GM23248 (cell line): Measurements from ENCODE around the gene ADGRD1. TPM values are rescaled to one million over a fixed set of nuclear protein-coding genes. Genes with fewer than 3 reads are reported as not detected.

ENCODE experiments used
- DNase-seq: peaks from one replicate; pipeline ENCODE4 v3.0.0-alpha.2; 2015
- H2AFZ ChIP-seq: fragments of 200-600 bp; sonication (generic); 2 replicates; pipeline ENCODE4 v1.6.1; 2016; ENCODE audit warnings: antibody characterized with exemption
- H3F3A ChIP-seq: fragments of 200-600 bp; sonication (generic); 2 replicates; pipeline ENCODE4 v1.6.1; 2016; ENCODE audit warnings: mild to moderate bottlenecking, antibody characterized with exemption, mixed run types; ENCODE audit not compliant: insufficient read depth
- H3K27ac ChIP-seq: fragments of 200-600 bp; sonication (generic); 2 replicates; pipeline ENCODE4 v1.5.1; 2016; ENCODE audit warnings: mild to moderate bottlenecking
- H3K27me3 ChIP-seq: fragments of 200-600 bp; sonication (generic); replicated peaks from 2 replicates; pipeline ENCODE4 v1.6.1; 2016; ENCODE audit warnings: mild to moderate bottlenecking; ENCODE audit not compliant: insufficient read depth
- H3K36me3 ChIP-seq: fragments of 200-600 bp; sonication (generic); 2 replicates; pipeline ENCODE4 v1.6.1; 2016; ENCODE audit warnings: low read depth, mild to moderate bottlenecking
- H3K4me1 ChIP-seq: fragments of 200-600 bp; sonication (generic); 2 replicates; pipeline ENCODE4 v1.6.1; 2016; ENCODE audit warnings: mild to moderate bottlenecking; ENCODE audit not compliant: insufficient read depth
- H3K4me2 ChIP-seq: fragments of 200-600 bp; sonication (generic); one replicate; pipeline ENCODE4 v1.6.1; 2016; ENCODE audit warnings: mild to moderate bottlenecking; ENCODE audit not compliant: unreplicated experiment
- H3K4me3 ChIP-seq: fragments of 200-600 bp; sonication (generic); 2 replicates; pipeline ENCODE4 v1.5.1; 2016; ENCODE audit warnings: mild to moderate bottlenecking
- H3K79me2 ChIP-seq: fragments of 200-600 bp; sonication (generic); 2 replicates; pipeline ENCODE4 v1.6.1; 2016; ENCODE audit warnings: mild to moderate bottlenecking; ENCODE audit not compliant: insufficient read depth
- H3K9ac ChIP-seq: fragments of 200-600 bp; sonication (generic); 2 replicates; pipeline ENCODE4 v1.6.1; 2016; ENCODE audit warnings: mild to moderate bottlenecking
- H3K9me2 ChIP-seq: fragments of 200-600 bp; sonication (generic); 2 replicates; pipeline ENCODE4 v1.6.1; 2016; ENCODE audit warnings: mixed run types, mild to moderate bottlenecking, moderate library complexity; ENCODE audit not compliant: insufficient read depth
- H3K9me3 ChIP-seq: fragments of 200-600 bp; sonication (generic); one replicate; pipeline ENCODE4 v1.6.1; 2017; ENCODE audit warnings: low read depth
- H4K20me1 ChIP-seq: fragments of 200-600 bp; sonication (generic); 2 replicates; pipeline ENCODE4 v1.6.0; 2016; ENCODE audit not compliant: insufficient read depth
- EZH2 ChIP-seq: fragments of 200-600 bp; sonication (generic); IDR thresholded peaks from 2 replicates; pipeline ENCODE4 v1.6.1; 2018; ENCODE audit warnings: antibody characterized with exemption, mild to moderate bottlenecking; ENCODE audit not compliant: insufficient read depth, poor library complexity, severe bottlenecking
- EZH2phosphoT487 ChIP-seq: fragments of 200-600 bp; sonication (generic); IDR thresholded peaks from 2 replicates; pipeline ENCODE4 v1.6.1; 2018; ENCODE audit warnings: antibody characterized with exemption, moderate library complexity, mild to moderate bottlenecking, low read depth; ENCODE audit not compliant: insufficient read depth
- WGBS, 2 experiments: methylation state at CpG; one replicate each; pipeline ENCODE4 v1.1.6; 2015 to 2017; ENCODE audit warnings: low lambda C conversion rate in 2 of 2, low coverage in 1 of 2; ENCODE audit errors: missing lambda C conversion rate in 2 of 2; 5-methylcytosine and 5-hydroxymethylcytosine counted together
- in situ Hi-C: fragments of 300-500 bp; cut with MboI; formaldehyde crosslinking; loops from 2 replicates; pipeline ENCODE4 v1.15.0; 2020
- polyA plus RNA-seq: library from polyadenylated mRNA; unstranded; fragments of >200 nt; fragmentation: Nextera tagmentation; extraction: Ambion mirVana; gene quantifications from 2 replicates; pipeline ENCODE4 v1.2.1, GENCODE V29; 2016
- total RNA-seq: library from RNA; depleted of rRNA; stranded (reverse); fragments of >200 nt; shearing (Covaris generic); gene quantifications from 2 replicates; pipeline ENCODE4 v1.2.3, GENCODE V29; 2014

The ADGRD1 gene
- total and polyA plus RNA-seq, 2 experiments from 2014 or later, result 7.9 to 11.2 TPM

GRCh38 chr12:131091976-131092691 is 138.4 kb downstream of the ADGRD1 start:
- no peak overlapping the region for H3K4me3 ChIP-seq
- H3K9ac ChIP-seq, result no peak overlapping the region
- H3K36me3 ChIP-seq, result no peaks in the 10 kb centered on the region
- H3K79me2 ChIP-seq, result no peaks in the 10 kb centered on the region
- no peak overlapping the region for H3K4me2 ChIP-seq
- WGBS, 2 experiments, result 82 to 86% methylated on average over 18 of the region's 18 CpGs
- H3F3A ChIP-seq, result no peaks in the 10 kb centered on the region
- no peak overlapping the region for H3K27ac ChIP-seq
- no peaks in the 10 kb centered on the region for H4K20me1 ChIP-seq
- no peak overlapping the region for H2AFZ ChIP-seq
- no peaks in the 10 kb centered on the region for H3K9me2 ChIP-seq
- in situ Hi-C loops, result no loop called here
- DNase-seq, result no peak
- no peak for TF ChIP-seq EZH2
- no peak for TF ChIP-seq EZH2phosphoT487
- no peaks in the 10 kb centered on the region for H3K27me3 ChIP-seq
- H3K4me1 ChIP-seq, result no peaks in the 10 kb centered on the region
- no peaks in the 10 kb centered on the region for H3K9me3 ChIP-seq

- no peak overlapping the region for H3K27ac ChIP-seq
- TF ChIP-seq EZH2phosphoT487 (no peak), EZH2 (no peak)
- peak; percentile 19 for DNase-seq
- no peaks in the 10 kb centered on the region for H3K4me1 ChIP-seq
- no peak overlapping the region for H3K4me2 ChIP-seq
- in situ Hi-C loops, result no loop called here
- no peaks in the 10 kb centered on the region for H3K79me2 ChIP-seq
- no peaks in the 10 kb centered on the region for H3K36me3 ChIP-seq
- no peaks in the 10 kb centered on the region for H3K9me2 ChIP-seq
- no peak overlapping the region for H3K4me3 ChIP-seq
- H3K9ac ChIP-seq, result no peak overlapping the region
- H2AFZ ChIP-seq, result no peak overlapping the region
- no peaks in the 10 kb centered on the region for H3K9me3 ChIP-seq
- H3F3A ChIP-seq, result no peaks in the 10 kb centered on the region
- H3K27me3 ChIP-seq, result no peaks in the 10 kb centered on the region
- H4K20me1 ChIP-seq, result no peaks in the 10 kb centered on the region
- 71% methylated on average over 18 to 21 of the region's 21 CpGs for WGBS, 2 experiments
Measured at GRCh38 chr12:131092901-131093603, 139.3 kb downstream of the ADGRD1 start.

DNA sequence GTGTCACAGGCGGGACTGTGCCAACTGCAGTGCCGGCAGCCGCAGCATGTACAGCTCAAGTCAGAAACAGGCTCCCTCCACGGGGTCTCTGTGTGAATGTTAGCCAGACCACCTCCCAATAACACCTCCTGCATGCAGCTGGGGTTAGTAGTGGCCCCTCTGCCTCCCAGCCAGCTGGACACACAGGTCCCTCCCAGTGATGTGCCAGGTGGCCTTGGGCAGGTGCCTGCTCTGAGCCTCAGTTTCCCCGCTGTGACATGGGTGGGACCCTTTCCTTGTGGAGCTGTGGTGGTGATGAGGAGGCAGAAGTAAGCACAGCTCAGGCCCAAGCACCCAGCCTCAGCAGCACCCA is 139.9 kb downstream of the ADGRD1 start:
- peak; percentile 21 for DNase-seq
- Histone ChIP-seq H3K4me3 (no peak overlapping the region), H3K4me2 (no peak overlapping the region), H3K9me3 (no peaks in the 10 kb centered on the region), H4K20me1 (no peaks in the 10 kb centered on the region), H3K79me2 (no peaks in the 10 kb centered on the region), H3K4me1 (no peaks in the 10 kb centered on the region), H3K9me2 (no peaks in the 10 kb centered on the region), H3K27me3 (no peaks in the 10 kb centered on the region), H3F3A (no peaks in the 10 kb centered on the region), H3K27ac (no peak overlapping the region), H3K36me3 (no peaks in the 10 kb centered on the region), H3K9ac (no peak overlapping the region), H2AFZ (no peak overlapping the region)
- no peak for TF ChIP-seq EZH2phosphoT487
- TF ChIP-seq EZH2, result no peak
- 43 to 54% methylated on average over 5 of the region's 5 CpGs for WGBS, 2 experiments
- in situ Hi-C loops, result no loop called here

DNA sequence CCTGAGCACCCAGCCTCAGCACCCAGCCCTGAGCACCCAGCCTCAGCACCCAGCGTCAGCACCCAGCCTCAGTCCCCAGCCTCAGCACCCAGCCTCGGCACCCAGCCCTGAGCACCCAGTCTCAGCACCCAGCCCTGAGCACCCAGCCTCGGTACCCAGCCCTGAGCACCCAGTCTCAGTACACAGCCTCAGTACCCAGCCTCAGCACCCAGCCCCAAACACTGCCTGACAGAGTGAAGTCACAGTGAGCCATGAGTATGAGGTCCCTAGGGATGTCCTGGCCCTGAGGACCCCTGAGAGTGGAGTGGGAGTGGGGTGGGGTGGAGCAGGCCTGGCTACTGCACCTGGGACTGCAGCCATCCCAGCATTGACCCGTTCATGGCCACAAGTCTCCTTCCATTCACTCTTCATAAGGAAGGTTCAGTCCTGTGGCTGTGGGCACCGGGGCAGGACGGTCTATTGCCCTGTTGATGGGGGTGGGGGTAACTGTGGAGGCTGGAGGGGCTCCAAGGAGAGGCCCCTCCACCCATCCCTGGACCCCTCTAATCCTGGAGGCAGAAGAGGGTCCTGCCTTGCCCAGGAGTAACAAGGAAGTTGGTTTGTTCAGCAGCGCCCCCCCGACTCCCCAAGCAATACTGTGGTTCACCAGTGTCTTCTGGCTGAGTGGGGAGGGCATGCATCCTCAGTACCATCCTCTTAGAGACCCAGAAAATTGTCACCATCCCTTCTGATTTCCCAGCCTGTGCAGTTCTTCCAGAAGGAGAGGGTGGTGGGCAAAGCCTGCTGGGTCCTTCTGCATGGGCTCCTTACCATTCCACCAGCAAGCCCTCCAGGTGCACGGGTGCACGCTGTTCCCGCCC is 140.5 kb downstream of the ADGRD1 start:
- in situ Hi-C loops, result no loop called here

More for the DNA sequence above, 140.5 kb downstream of the ADGRD1 start:
- Histone ChIP-seq H3K4me2 (no peak overlapping the region), H3K36me3 (no peaks in the 10 kb centered on the region), H3K4me3 (no peak overlapping the region), H3K27ac (no peak overlapping the region), H3K9me3 (no peaks in the 10 kb centered on the region), H3K27me3 (no peaks in the 10 kb centered on the region), H3K79me2 (no peaks in the 10 kb centered on the region), H2AFZ (no peak overlapping the region), H4K20me1 (no peaks in the 10 kb centered on the region), H3K9ac (no peak overlapping the region), H3K4me1 (no peaks in the 10 kb centered on the region), H3F3A (no peaks in the 10 kb centered on the region), H3K9me2 (no peaks in the 10 kb centered on the region)
- DNase-seq, result no peak
- WGBS, 2 experiments, result 81 to 83% methylated on average over 11 of the region's 11 CpGs
- no peak for TF ChIP-seq EZH2phosphoT487
- TF ChIP-seq EZH2, result no peak
